ENCODE data around the gene AADAT.
"Not testable (repeated sequence)": the region's sequence is repeated elsewhere in the genome, so short reads cannot be mapped to it uniquely, and the experiment has no call there.

The AADAT gene

DNA sequence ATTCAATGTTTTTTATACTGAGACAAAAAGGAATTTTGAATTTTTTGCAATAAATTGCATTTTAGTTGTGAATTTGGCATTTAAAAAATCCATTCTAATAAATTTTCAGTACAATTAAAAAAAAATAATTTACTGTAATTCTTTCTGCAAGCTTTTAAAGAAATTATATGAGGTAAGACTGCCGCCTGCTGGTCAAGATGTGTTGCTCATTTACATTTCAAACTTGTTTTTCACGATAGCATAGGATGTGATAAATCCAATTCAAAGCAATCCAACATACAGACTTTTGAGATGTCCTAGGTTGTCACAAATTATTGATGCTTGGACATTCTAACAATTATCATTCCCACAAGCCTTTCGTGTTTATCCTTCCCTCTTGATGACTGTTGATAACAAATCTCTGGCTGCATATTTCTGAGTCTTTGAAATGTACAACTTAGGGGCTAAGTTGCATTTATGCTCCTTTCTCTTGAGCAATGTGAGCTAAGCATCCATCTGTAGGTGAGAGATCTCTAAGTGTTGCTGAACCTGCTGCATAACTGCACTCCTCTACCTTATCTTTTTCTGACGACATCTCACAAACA, 41.9 kb downstream of the AADAT start:
- no peak overlapping the region for H3K14ac ChIP-seq (ENCODE audit: low read length)
- no peak overlapping the region for H4K8ac ChIP-seq (ENCODE audit: low read depth, low read length)
- no peak overlapping the region for H2AK5ac ChIP-seq (ENCODE audit: low read length)
- H4K91ac ChIP-seq (ENCODE audit: low read depth, low read length), result no peak overlapping the region
- no peak overlapping the region for H3K4ac ChIP-seq (ENCODE audit: low read depth, low read length)
- no peak overlapping the region for H3K18ac ChIP-seq (ENCODE audit: low read length)
- H2BK12ac ChIP-seq (ENCODE audit: low read length), result no peak overlapping the region
- no peak overlapping the region for H4K12ac ChIP-seq (ENCODE audit: low read depth, low read length)
- H3K79me1 ChIP-seq (ENCODE audit: low read length), result no peaks in the 10 kb centered on the region
- H2AFZ ChIP-seq (ENCODE audit: insufficient read depth, low read length, poor library complexity), result no peak overlapping the region
- no peak overlapping the region for H2BK5ac ChIP-seq (ENCODE audit: low read depth, low read length, poor library complexity)
- no peaks in the 10 kb centered on the region for H3K9me3 ChIP-seq (ENCODE audit: insufficient read depth, low read depth, low read length)
- H2BK120ac ChIP-seq (ENCODE audit: insufficient read depth, low read length, poor library complexity), result no peak overlapping the region
- H3K23ac ChIP-seq (ENCODE audit: low read length), result peak overlapping the region; percentile 63
- no peaks in the 10 kb centered on the region for H3K27me3 ChIP-seq (ENCODE audit: insufficient read depth, low read length)
- H3K9ac ChIP-seq (ENCODE audit: low read length), result no peak overlapping the region
- H3K4me2 ChIP-seq (ENCODE audit: low read length), result no peak overlapping the region
- no peaks in the 10 kb centered on the region for H3K4me1 ChIP-seq (ENCODE audit: control insufficient read depth in 1 of 2, insufficient read depth in 2 of 2, low read length in 2 of 2)
- WGBS (ENCODE audit: extremely low coverage, insufficient coverage, insufficient read length), result no CpG with 5 or more reads among the region's 4 CpGs
- no peak overlapping the region for H3K27ac ChIP-seq (ENCODE audit: low read depth, low read length)
- DNase-seq, result peak; percentile 59 to 87
- H3K79me2 ChIP-seq (ENCODE audit: control insufficient read depth, insufficient read depth, low read length, poor library complexity), result no peaks in the 10 kb centered on the region
- H3K36me3 ChIP-seq (ENCODE audit: control insufficient read depth in 1 of 2, insufficient read depth in 2 of 2, low read length in 2 of 2), result no peaks in the 10 kb centered on the region
- H3K4me3 ChIP-seq (ENCODE audit: low read depth, low read length), result no peak overlapping the region

DNA sequence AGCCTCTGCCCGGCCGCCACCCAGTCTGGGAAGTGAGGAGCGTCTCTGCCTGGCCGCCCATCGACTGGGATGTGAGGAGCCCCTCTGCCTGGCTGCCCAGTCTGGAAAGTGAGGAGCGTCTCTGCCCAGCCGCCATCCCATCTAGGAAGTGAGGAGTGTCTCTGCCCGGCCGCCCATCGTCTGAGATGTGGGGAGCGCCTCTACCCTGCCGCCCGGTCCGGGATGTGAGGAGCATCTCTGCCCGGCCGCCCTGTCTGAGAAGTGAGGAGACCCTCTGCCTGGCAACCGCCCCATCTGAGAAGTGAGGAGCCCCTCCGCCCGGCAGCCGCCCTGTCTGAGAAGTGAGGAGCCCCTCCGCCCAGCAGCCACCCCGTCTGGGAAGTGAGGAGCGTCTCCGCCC, 43.6 kb downstream of the AADAT start:
- H3K9me3 ChIP-seq (ENCODE audit: insufficient read depth, low read depth, low read length); H3K4me3 ChIP-seq (ENCODE audit: low read depth, low read length); H3K18ac ChIP-seq (ENCODE audit: low read length); H3K14ac ChIP-seq (ENCODE audit: low read length); H3K27ac ChIP-seq (ENCODE audit: low read depth, low read length); H4K12ac ChIP-seq (ENCODE audit: low read depth, low read length); H4K8ac ChIP-seq (ENCODE audit: low read depth, low read length); DNase-seq; H3K79me1 ChIP-seq (ENCODE audit: low read length); H2BK5ac ChIP-seq (ENCODE audit: low read depth, low read length, poor library complexity); H4K91ac ChIP-seq (ENCODE audit: low read depth, low read length); H2AK5ac ChIP-seq (ENCODE audit: low read length); H2BK12ac ChIP-seq (ENCODE audit: low read length); H2AFZ ChIP-seq (ENCODE audit: insufficient read depth, low read length, poor library complexity); H2BK120ac ChIP-seq (ENCODE audit: insufficient read depth, low read length, poor library complexity); H3K23ac ChIP-seq (ENCODE audit: low read length); H3K4me1 ChIP-seq (ENCODE audit: control insufficient read depth in 1 of 2, insufficient read depth in 2 of 2, low read length in 2 of 2); H3K4ac ChIP-seq (ENCODE audit: low read depth, low read length); H3K9ac ChIP-seq (ENCODE audit: low read length); H3K79me2 ChIP-seq (ENCODE audit: control insufficient read depth, insufficient read depth, low read length, poor library complexity); H3K4me2 ChIP-seq (ENCODE audit: low read length); H3K36me3 ChIP-seq (ENCODE audit: control insufficient read depth in 1 of 2, insufficient read depth in 2 of 2, low read length in 2 of 2); H3K27me3 ChIP-seq (ENCODE audit: insufficient read depth, low read length): not testable (repeated sequence)
- WGBS (ENCODE audit: extremely low coverage, insufficient coverage, insufficient read length), result no CpG with 5 or more reads among the region's 24 CpGs

DNA sequence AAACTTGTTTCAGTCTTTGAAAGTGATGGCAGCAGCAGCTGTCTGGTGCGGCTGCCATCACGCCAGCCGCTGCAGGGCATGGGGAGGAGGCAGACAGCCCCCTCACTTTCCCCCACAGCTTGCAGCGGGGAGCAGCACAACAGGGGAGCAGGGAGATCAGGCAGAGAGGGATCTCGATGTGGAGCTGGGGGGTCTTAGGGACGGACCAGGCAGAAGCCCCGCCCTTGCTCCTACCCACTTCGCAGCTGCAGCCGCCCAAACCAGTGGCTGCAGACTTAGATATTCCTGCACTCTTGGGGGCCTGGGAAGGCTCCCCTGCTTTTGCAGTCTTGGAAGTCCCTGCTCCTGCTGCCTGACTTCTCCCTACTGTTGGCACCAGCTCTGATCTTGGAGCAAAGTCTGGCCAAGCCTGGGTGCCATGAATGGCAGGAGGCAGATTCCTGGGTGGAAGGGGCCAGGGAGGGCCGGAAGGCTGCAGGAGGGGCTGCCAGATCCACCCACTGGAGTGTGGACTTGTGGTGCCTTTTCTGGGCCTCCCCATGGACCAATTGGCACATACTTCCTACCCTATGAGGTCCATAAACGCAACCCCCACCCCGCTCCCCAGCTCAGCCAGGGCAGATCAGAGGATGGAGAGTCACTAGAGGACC, 49.6 kb downstream of the AADAT start:
- no peak overlapping the region for H3K4me3 ChIP-seq (ENCODE audit: low read depth, low read length)
- no peak overlapping the region for H3K14ac ChIP-seq (ENCODE audit: low read length)
- no peak overlapping the region for H2BK120ac ChIP-seq (ENCODE audit: insufficient read depth, low read length, poor library complexity)
- DNase-seq, result no peak
- no peak overlapping the region for H3K4ac ChIP-seq (ENCODE audit: low read depth, low read length)
- H2BK5ac ChIP-seq (ENCODE audit: low read depth, low read length, poor library complexity), result no peak overlapping the region
- no peak overlapping the region for H4K8ac ChIP-seq (ENCODE audit: low read depth, low read length)
- no peak overlapping the region for H2BK12ac ChIP-seq (ENCODE audit: low read length)
- no peak overlapping the region for H3K4me2 ChIP-seq (ENCODE audit: low read length)
- no peak overlapping the region for H3K27ac ChIP-seq (ENCODE audit: low read depth, low read length)
- peaks cover 3% of the 10 kb centered on the region for H3K9me3 ChIP-seq (ENCODE audit: insufficient read depth, low read depth, low read length)
- H4K91ac ChIP-seq (ENCODE audit: low read depth, low read length), result no peak overlapping the region
- H3K18ac ChIP-seq (ENCODE audit: low read length), result no peak overlapping the region
- H3K4me1 ChIP-seq (ENCODE audit: control insufficient read depth in 1 of 2, insufficient read depth in 2 of 2, low read length in 2 of 2), result no peaks in the 10 kb centered on the region
- no peaks in the 10 kb centered on the region for H3K79me2 ChIP-seq (ENCODE audit: control insufficient read depth, insufficient read depth, low read length, poor library complexity)
- H2AFZ ChIP-seq (ENCODE audit: insufficient read depth, low read length, poor library complexity), result no peak overlapping the region
- no CpG with 5 or more reads among the region's 12 CpGs for WGBS (ENCODE audit: extremely low coverage, insufficient coverage, insufficient read length)
- H2AK5ac ChIP-seq (ENCODE audit: low read length), result no peak overlapping the region
- no peaks in the 10 kb centered on the region for H3K79me1 ChIP-seq (ENCODE audit: low read length)
- no peak overlapping the region for H4K12ac ChIP-seq (ENCODE audit: low read depth, low read length)
- no peak overlapping the region for H3K9ac ChIP-seq (ENCODE audit: low read length)
- H3K23ac ChIP-seq (ENCODE audit: low read length), result no peak overlapping the region
- H3K36me3 ChIP-seq (ENCODE audit: control insufficient read depth in 1 of 2, insufficient read depth in 2 of 2, low read length in 2 of 2), result no peaks in the 10 kb centered on the region
- no peaks in the 10 kb centered on the region for H3K27me3 ChIP-seq (ENCODE audit: insufficient read depth, low read length)

DNA sequence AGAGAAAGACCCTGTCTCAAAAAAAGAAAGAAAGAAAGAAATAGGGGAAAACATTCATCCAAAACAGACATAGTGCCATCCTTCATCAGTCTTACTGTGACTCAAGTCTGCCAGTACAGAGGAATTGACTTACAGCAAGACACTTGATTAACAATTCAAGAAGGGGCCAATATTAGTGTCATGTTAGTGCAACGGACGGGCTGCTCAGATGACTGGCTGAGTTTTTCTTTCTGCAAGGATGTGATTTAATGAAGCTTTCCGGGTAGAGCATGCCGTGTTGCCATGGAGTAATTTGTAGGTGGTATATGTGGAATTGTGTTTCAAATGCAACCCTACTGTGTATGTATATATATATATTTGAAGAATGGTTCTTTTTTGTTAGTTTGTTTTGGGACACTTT, 51.0 kb downstream of the AADAT start:
- Histone ChIP-seq H4K8ac (ENCODE audit: low read depth, low read length) (no peak overlapping the region), H3K4me3 (ENCODE audit: low read depth, low read length) (no peak overlapping the region), H3K4me2 (ENCODE audit: low read length) (no peak overlapping the region), H3K27ac (ENCODE audit: low read depth, low read length) (no peak overlapping the region), H2AK5ac (ENCODE audit: low read length) (no peak overlapping the region), H4K12ac (ENCODE audit: low read depth, low read length) (no peak overlapping the region), H3K4ac (ENCODE audit: low read depth, low read length) (no peak overlapping the region), H3K79me2 (ENCODE audit: control insufficient read depth, insufficient read depth, low read length, poor library complexity) (no peaks in the 10 kb centered on the region), H2BK12ac (ENCODE audit: low read length) (no peak overlapping the region), H3K9me3 (ENCODE audit: insufficient read depth, low read depth, low read length) (peaks cover 3% of the 10 kb centered on the region), H3K4me1 (ENCODE audit: control insufficient read depth in 1 of 2, insufficient read depth in 2 of 2, low read length in 2 of 2) (no peaks in the 10 kb centered on the region), H2BK5ac (ENCODE audit: low read depth, low read length, poor library complexity) (no peak overlapping the region), H3K79me1 (ENCODE audit: low read length) (no peaks in the 10 kb centered on the region), H3K36me3 (ENCODE audit: control insufficient read depth in 1 of 2, insufficient read depth in 2 of 2, low read length in 2 of 2) (no peaks in the 10 kb centered on the region), H3K9ac (ENCODE audit: low read length) (no peak overlapping the region), H3K18ac (ENCODE audit: low read length) (no peak overlapping the region), H3K27me3 (ENCODE audit: insufficient read depth, low read length) (no peaks in the 10 kb centered on the region), H2AFZ (ENCODE audit: insufficient read depth, low read length, poor library complexity) (no peak overlapping the region), H4K91ac (ENCODE audit: low read depth, low read length) (no peak overlapping the region), H3K23ac (ENCODE audit: low read length) (no peak overlapping the region), H3K14ac (ENCODE audit: low read length) (no peak overlapping the region), H2BK120ac (ENCODE audit: insufficient read depth, low read length, poor library complexity) (no peak overlapping the region)
- DNase-seq, result no peak
- WGBS (ENCODE audit: extremely low coverage, insufficient coverage, insufficient read length), result no CpG with 5 or more reads among the region's 4 CpGs

Data from trophoblast cell (in vitro differentiated cells and primary cell).